Right atrium auricular region (tissue), 2 donors: Measurements from ENCODE around the gene XCL1. TPM values are rescaled to one million over a fixed set of nuclear protein-coding genes. Genes with fewer than 3 reads are reported as not detected.

Experiments
- DNase-seq: peaks from one replicate; pipeline ENCODE4 v3.0.0-alpha.2; 2019; ENCODE audit warnings: low spot score
- H3K27ac ChIP-seq, 2 donors: fragments of 200-600 bp; sonication (generic); 1 replicate in 1 of 2; 2 replicates in 1 of 2; pipeline ENCODE4 v1.5.1; 2016 to 2019
- H3K27me3 ChIP-seq, 2 donors: fragments of 200-600 bp; sonication (generic); one replicate each; pipeline versions ENCODE4 v1.5.1 to v1.6.0; 2017 to 2019
- H3K36me3 ChIP-seq: fragments of 200-600 bp; sonication (generic); one replicate; pipeline ENCODE4 v1.5.1; 2016
- H3K4me1 ChIP-seq, 2 donors: fragments of 200-600 bp; sonication (generic); one replicate each; pipeline versions ENCODE4 v1.5.1 to v1.6.0; 2017 to 2019
- H3K4me3 ChIP-seq, 2 donors: fragments of 200-600 bp; sonication (generic); 1 replicate in 1 of 2; 2 replicates in 1 of 2; pipeline ENCODE4 v1.5.1; 2017 to 2019; ENCODE audit warnings: mild to moderate bottlenecking in 1 of 2, moderate library complexity in 1 of 2
- H3K9me3 ChIP-seq, 2 donors: fragments of 200-600 bp; sonication (generic); one replicate each; pipeline ENCODE4 v1.5.1; 2019
- total RNA-seq, 2 donors: library from RNA; depleted of rRNA; stranded (reverse); fragments of >200 nt; gene quantifications; one replicate each; pipeline ENCODE4 v1.1.0, GENCODE V29; 2016
- TF ChIP-seq, protein P1 (sequence below), 2 donors: fragments of 200-600 bp; sonication (generic); IDR thresholded peaks; one replicate each; pipeline ENCODE4 v1.5.1; 2019; ENCODE audit warnings: antibody characterized with exemption in 2 of 2

Gene XCL1
- total RNA-seq, 2 donors from 2014 or later: 0.39 TPM; not detected in 1

DNA sequence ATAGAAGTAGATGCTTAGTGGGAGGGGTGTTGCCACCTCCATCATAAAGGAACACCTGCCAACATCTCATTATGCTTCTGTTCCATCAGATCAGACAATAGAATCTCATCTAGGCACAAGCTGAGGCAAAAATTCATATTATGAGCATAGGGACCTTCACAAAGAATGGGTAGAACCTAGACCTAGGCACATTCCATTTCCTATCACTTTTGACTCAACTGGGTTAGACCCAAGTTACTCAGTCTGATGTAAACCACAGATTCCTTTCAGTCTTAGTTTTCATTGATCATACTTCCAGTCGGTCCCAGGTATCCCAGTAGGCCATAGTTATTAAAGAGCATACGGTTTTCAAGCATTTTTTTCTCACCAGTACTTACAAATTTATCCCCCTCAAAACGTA lies 21.7 kb downstream of the XCL1 start:
- Histone ChIP-seq H3K27ac (no peak overlapping the region), H3K27me3 (no peaks in the 10 kb centered on the region), H3K9me3 (peaks cover 0 to 6% of the 10 kb centered on the region in 2 donors), H3K4me1 (no peaks in the 10 kb centered on the region), H3K4me3 (no peak overlapping the region), H3K36me3 (no peaks in the 10 kb centered on the region)
- TF ChIP-seq, protein P1, sequence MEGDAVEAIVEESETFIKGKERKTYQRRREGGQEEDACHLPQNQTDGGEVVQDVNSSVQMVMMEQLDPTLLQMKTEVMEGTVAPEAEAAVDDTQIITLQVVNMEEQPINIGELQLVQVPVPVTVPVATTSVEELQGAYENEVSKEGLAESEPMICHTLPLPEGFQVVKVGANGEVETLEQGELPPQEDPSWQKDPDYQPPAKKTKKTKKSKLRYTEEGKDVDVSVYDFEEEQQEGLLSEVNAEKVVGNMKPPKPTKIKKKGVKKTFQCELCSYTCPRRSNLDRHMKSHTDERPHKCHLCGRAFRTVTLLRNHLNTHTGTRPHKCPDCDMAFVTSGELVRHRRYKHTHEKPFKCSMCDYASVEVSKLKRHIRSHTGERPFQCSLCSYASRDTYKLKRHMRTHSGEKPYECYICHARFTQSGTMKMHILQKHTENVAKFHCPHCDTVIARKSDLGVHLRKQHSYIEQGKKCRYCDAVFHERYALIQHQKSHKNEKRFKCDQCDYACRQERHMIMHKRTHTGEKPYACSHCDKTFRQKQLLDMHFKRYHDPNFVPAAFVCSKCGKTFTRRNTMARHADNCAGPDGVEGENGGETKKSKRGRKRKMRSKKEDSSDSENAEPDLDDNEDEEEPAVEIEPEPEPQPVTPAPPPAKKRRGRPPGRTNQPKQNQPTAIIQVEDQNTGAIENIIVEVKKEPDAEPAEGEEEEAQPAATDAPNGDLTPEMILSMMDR (IDR thresholded peaks at IDR 0.05): no peak
- no peak for DNase-seq

DNA sequence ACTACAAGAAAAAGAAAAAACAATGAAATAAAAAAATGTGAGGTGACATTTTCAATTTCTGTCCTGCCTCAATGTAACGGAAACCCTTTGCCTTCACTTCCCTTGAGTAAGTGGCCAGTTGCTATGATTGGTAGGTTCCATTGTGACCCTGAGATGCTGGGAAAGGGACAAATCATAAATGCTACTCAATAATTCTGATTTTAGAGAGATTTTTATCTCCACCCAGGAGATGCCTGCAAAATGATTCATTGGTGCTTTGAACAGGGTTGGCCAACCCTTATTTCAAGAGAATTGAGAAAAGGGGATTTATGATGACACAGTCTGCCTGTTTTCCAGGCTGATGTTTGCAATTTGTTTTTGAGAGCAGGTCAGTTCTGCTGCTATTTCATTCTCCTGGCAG lies 22.5 kb downstream of the XCL1 start:
- Histone ChIP-seq H3K4me3 (no peak overlapping the region), H3K9me3 (peaks cover 0 to 6% of the 10 kb centered on the region in 2 donors), H3K4me1 (no peaks in the 10 kb centered on the region), H3K27ac (no peak overlapping the region), H3K36me3 (no peaks in the 10 kb centered on the region), H3K27me3 (no peaks in the 10 kb centered on the region)
- TF ChIP-seq, protein P1 (IDR thresholded peaks at IDR 0.05): no peak
- no peak for DNase-seq

DNA sequence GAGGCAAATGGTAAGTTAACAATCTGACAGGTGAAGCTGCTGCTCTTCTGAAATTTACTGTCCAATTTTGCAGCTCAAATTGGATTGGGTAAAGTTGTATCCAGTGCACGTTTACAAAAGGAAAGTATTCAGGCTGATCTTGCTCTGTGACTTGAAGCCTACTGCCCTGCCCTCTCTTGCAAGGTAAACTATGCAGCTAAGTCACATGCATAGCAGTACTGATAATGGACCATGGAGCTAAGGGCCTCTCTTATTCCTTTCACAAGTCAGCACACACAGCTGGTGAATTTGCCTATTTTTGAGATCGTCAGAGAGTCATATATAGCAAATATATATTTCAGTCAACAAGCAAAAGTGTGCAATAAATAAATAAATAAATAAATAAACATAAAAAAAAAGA lies 23.2 kb downstream of the XCL1 start:
- no peak for DNase-seq
- H3K4me1 ChIP-seq: no peaks in the 10 kb centered on the region
- no peaks in the 10 kb centered on the region for H3K27me3 ChIP-seq
- no peak overlapping the region for H3K27ac ChIP-seq
- H3K36me3 ChIP-seq: no peaks in the 10 kb centered on the region
- H3K9me3 ChIP-seq: peaks cover 0 to 6% of the 10 kb centered on the region in 2 donors
- TF ChIP-seq, protein P1 (IDR thresholded peaks at IDR 0.05): no peak
- H3K4me3 ChIP-seq: no peak overlapping the region

DNA sequence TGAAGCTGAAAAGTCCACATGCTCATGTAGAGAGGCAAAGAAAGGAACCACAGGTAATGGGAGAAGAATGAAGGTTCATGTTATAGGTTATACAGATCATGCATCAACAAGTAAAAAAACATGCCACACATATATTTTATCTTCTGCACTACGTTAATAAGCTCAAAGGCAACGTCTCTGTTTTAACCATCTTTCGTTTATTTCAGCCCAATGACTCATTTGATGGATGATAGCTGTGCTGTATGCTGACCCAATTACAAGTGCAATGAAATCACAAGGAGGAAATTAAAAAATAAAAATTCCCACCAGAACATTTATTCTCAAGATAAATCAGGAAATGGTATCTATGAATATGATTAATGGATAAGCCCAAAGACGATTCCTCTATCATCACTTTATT lies 24.6 kb downstream of the XCL1 start:
- TF ChIP-seq, protein P1 (IDR thresholded peaks at IDR 0.05): no peak
- Histone ChIP-seq H3K36me3 (no peaks in the 10 kb centered on the region), H3K4me3 (no peak overlapping the region), H3K9me3 (peaks cover 0 to 6% of the 10 kb centered on the region in 2 donors), H3K4me1 (no peaks in the 10 kb centered on the region), H3K27me3 (no peaks in the 10 kb centered on the region), H3K27ac (no peak overlapping the region)
- DNase-seq: no peak

DNA sequence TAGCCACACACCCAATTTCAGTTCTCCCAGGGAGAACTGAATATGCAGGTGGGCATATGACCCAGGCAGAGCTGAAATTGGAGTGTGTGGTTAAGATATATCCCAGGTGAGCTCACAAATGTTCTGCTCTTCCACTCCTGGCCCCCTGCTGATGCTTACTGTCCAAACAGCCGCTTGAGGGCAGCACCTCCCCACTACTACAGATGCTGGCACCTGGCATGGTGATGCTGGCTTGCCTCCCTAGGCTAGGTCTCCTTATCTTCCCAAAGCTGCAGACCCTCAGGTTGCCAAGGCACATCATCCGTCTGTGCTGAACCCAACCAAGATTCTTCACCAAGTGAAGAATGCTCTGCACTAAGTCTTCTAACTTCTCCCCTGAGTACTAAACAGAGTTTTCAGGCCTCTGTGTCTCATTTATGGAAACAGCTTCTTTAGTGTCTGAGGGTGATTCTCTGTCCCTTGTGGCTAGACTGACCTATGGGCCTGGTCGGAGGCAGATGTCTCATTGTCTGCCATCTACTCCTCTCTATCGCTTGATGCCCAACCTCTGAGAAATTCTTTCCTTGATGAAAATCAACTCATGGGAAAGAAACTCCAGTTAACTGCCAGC lies 27.2 kb downstream of the XCL1 start:
- Histone ChIP-seq H3K4me1 (peaks cover 0 to 13% of the 10 kb centered on the region in 2 donors), H3K27me3 (no peaks in the 10 kb centered on the region), H3K9me3 (no peaks in the 10 kb centered on the region), H3K4me3 (no peak overlapping the region), H3K36me3 (no peaks in the 10 kb centered on the region), H3K27ac (no peak overlapping the region)
- DNase-seq: peak; percentile 73
- TF ChIP-seq, protein P1 (IDR thresholded peaks at IDR 0.05): peak; percentile 58 to 90

DNA sequence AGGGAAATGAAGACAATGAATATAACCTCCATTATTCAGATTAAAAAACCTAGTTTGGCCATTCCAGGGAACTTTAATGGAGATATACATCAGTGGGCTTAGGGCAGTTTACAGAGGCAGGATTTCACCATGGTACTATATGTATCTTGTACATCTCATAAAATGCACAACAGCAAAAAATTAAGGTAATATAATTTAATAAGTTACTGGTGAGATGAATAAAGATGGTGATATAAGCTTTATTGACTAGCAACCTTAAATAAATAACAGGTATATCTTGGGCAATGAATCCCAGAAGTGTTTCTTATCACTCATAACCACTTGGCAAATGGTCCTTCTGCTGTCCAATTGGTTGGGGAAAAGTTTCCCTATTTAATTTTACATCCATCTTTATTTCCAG lies 29.0 kb downstream of the XCL1 start:
- DNase-seq: no peak
- Histone ChIP-seq H3K27ac (no peak overlapping the region), H3K4me1 (peaks cover 0 to 27% of the 10 kb centered on the region in 2 donors)

More for the DNA sequence above, 29.0 kb downstream of the XCL1 start:
- Histone ChIP-seq H3K36me3 (no peaks in the 10 kb centered on the region), H3K4me3 (no peak overlapping the region), H3K9me3 (no peaks in the 10 kb centered on the region), H3K27me3 (no peaks in the 10 kb centered on the region)
- TF ChIP-seq, protein P1 (IDR thresholded peaks at IDR 0.05): no peak
